ENCODE measurements around the gene CDC34.

Gene CDC34

GRCh38 chr19:497869-498510 lies 33.6 kb upstream of the CDC34 start:
- DNase-seq = no peak

GRCh38 chr19:498511-498891 lies 33.1 kb upstream of the CDC34 start:
- no peak for DNase-seq

GRCh38 chr19:498977-499623 lies 32.5 kb upstream of the CDC34 start:
- no peak for DNase-seq

GRCh38 chr19:501646-502045 lies 29.9 kb upstream of the CDC34 start:
- no peak for DNase-seq

GRCh38 chr19:504616-505015 lies 26.9 kb upstream of the CDC34 start:
- DNase-seq = no peak

GRCh38 chr19:506404-507285 lies 24.9 kb upstream of the CDC34 start:
- DNase-seq = peak; percentile 89

GRCh38 chr19:507286-508203 lies 24.0 kb upstream of the CDC34 start, which contains the start of gene TPGS1:
Gene TPGS1, plus strand, starts transcription at chr19:507497. Its CDS starts 10 bp downstream, at chr19:507507.
- DNase-seq = peak; percentile 81

GRCh38 chr19:508204-509150 lies 23.1 kb upstream of the CDC34 start:
- DNase-seq = no peak

- DNase-seq = peak; percentile 93
Observed at GRCh38 chr19:510606-511100, 20.9 kb upstream of the CDC34 start.

GRCh38 chr19:511101-511851 lies 20.3 kb upstream of the CDC34 start:
- DNase-seq = peak; percentile 86

- DNase-seq = no peak
Observed at GRCh38 chr19:512547-513365, 18.8 kb upstream of the CDC34 start.

GRCh38 chr19:513368-514165 lies 18.0 kb upstream of the CDC34 start:
- DNase-seq = no peak

GRCh38 chr19:514166-514663 lies 17.3 kb upstream of the CDC34 start:
- no peak for DNase-seq

GRCh38 chr19:517721-518597 lies 13.6 kb upstream of the CDC34 start:
- no peak for DNase-seq

GRCh38 chr19:518598-519231 lies 12.8 kb upstream of the CDC34 start:
- DNase-seq = peak; percentile 73

- no peak for DNase-seq
Observed at GRCh38 chr19:519449-519865, 12.1 kb upstream of the CDC34 start.

- no peak for DNase-seq
Observed at GRCh38 chr19:522726-523125, 8.8 kb upstream of the CDC34 start.
